Measurements from ENCODE around the gene CLEC6A. TPM values are rescaled to one million over a fixed set of nuclear protein-coding genes. Genes with fewer than 3 reads are reported as not detected.

Gene CLEC6A
- total RNA-seq, 5 donors from 2014 or later (not counting 1 experiment from before 2014, with no cell fraction given): not detected

DNA sequence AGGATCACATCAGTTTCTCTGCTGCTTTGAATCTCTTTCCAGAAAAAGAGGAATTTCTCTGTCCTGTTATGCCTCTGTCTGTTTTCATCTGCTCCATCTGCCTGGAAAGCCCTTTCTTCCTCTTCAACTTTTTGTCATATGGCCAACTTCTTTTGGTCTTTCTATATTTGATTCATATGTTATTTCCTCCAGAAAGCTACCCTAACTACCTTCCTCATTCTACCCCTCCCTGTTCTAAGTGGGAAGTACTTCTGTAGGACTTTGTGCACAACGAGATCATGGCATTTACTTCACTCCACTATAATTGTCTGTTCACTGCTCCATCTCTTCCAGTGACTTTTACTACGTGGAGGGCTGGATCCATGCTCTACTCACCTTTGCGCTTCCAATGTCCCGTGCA lies 63.4 kb downstream of the CLEC6A start:
- no peaks in the 10 kb centered on the region for H3K36me3 Mint-ChIP-seq
- WGBS (ENCODE audit: insufficient coverage): 84% methylated on average over 3 of the region's 4 CpGs

GRCh38 chr12:8527250-8528130 lies 71.7 kb downstream of the CLEC6A start:
- ATAC-seq (replicated peaks in 1 of 4) (no peak), DNase-seq (no peak)
- H3K36me3 ChIP-seq (ENCODE audit: control insufficient read depth in 2 of 2, extremely low read depth in 1 of 2, insufficient read depth in 1 of 2, low read length in 1 of 2): no peaks in the 10 kb centered on the region
- ChIA-PET POLR2A (no interaction called here), CTCF (no interaction called here)
- H3K27ac ChIP-seq (ENCODE audit: low read length): no peak overlapping the region
- no peaks in the 10 kb centered on the region for H3K9me3 ChIP-seq
- H3K4me1 Mint-ChIP-seq: no peaks in the 10 kb centered on the region
- H3K27ac Mint-ChIP-seq: no peak overlapping the region
- no peak overlapping the region for H3K4me3 ChIP-seq (ENCODE audit: control insufficient read depth in 1 of 2, extremely low read depth in 1 of 2, low read length in 1 of 2)
- H3K4me3 Mint-ChIP-seq: no peak overlapping the region
- no peaks in the 10 kb centered on the region for H3K36me3 Mint-ChIP-seq
- H3K27me3 Mint-ChIP-seq: peaks cover 28 to 29% of the 10 kb centered on the region in 2 donors
- peaks cover 0 to 15% of the 10 kb centered on the region in 2 experiments for H3K27me3 ChIP-seq (replicated peaks in 1 of 2; ENCODE audit: control insufficient read depth in 2 of 2, extremely low read depth in 1 of 2, insufficient read depth in 2 of 2, low read length in 1 of 2)
- 95% methylated on average over 22 of the region's 30 CpGs for WGBS (ENCODE audit: insufficient coverage)
- no peaks in the 10 kb centered on the region for H3K4me1 ChIP-seq (ENCODE audit: control insufficient read depth in 1 of 2, extremely low read depth in 1 of 2, insufficient read depth in 2 of 2, low read length in 2 of 2)
- peaks cover 11 to 25% (median 13%) of the 10 kb centered on the region in 3 donors for H3K9me3 Mint-ChIP-seq

More for the DNA sequence above, 63.4 kb downstream of the CLEC6A start:
- H3K4me3 Mint-ChIP-seq: no peak overlapping the region
- DNase-seq: no peak
- ChIA-PET CTCF (no interaction called here), POLR2A (no interaction called here)
- Histone ChIP-seq H3K27ac (ENCODE audit: low read length) (no peak overlapping the region), H3K27me3 (replicated peaks in 1 of 2; ENCODE audit: control insufficient read depth in 2 of 2, extremely low read depth in 1 of 2, insufficient read depth in 2 of 2, low read length in 1 of 2) (no peaks in the 10 kb centered on the region), H3K36me3 (ENCODE audit: control insufficient read depth in 2 of 2, extremely low read depth in 1 of 2, insufficient read depth in 1 of 2, low read length in 1 of 2) (no peaks in the 10 kb centered on the region), H3K4me3 (ENCODE audit: control insufficient read depth in 1 of 2, extremely low read depth in 1 of 2, low read length in 1 of 2) (no peak overlapping the region), H3K9me3 (no peaks in the 10 kb centered on the region), H3K4me1 (ENCODE audit: control insufficient read depth in 1 of 2, extremely low read depth in 1 of 2, insufficient read depth in 2 of 2, low read length in 2 of 2) (no peaks in the 10 kb centered on the region)
- peaks cover 0 to 6% (median 0%) of the 10 kb centered on the region in 3 donors for H3K9me3 Mint-ChIP-seq
- H3K27ac Mint-ChIP-seq: no peak overlapping the region
- H3K4me1 Mint-ChIP-seq: no peaks in the 10 kb centered on the region
- ATAC-seq (replicated peaks in 1 of 4): no peak
- H3K27me3 Mint-ChIP-seq: peaks cover 23% of the 10 kb centered on the region in 2 donors

Other genes starting within 250 kb of the CLEC6A start
- under 1 TPM in 2 of 5 donors, not detected in 3; 0.40 to 0.54 TPM for gene FAM90A1, start 228.3 kb upstream of the CLEC6A start, total RNA-seq
- gene CLEC4D, start 57.5 kb downstream of the CLEC6A start, total RNA-seq: not detected
- not detected for gene CLEC4E, start 84.9 kb downstream of the CLEC6A start, total RNA-seq
- gene AICDA, start 156.9 kb downstream of the CLEC6A start, total RNA-seq: under 1 TPM in 3 of 5 donors, not detected in 2; 0.10 to 0.35 (median 0.18) TPM
- not detected for gene MFAP5, start 206.9 kb downstream of the CLEC6A start, total RNA-seq
- gene RIMKLB, start 242.0 kb downstream of the CLEC6A start, total RNA-seq: 10 to 100 TPM; 14.3 to 28.0 (median 23.0) TPM

Data from T-cell (primary cell).